SK-N-MC (cell line): ENCODE measurements around the gene STH.

Experiments
- EZH2 ChIP-seq: fragments of 200-600 bp; sonication (generic); IDR thresholded peaks from one replicate; pipeline ENCODE4 v1.6.1; 2017; ENCODE audit warnings: antibody characterized with exemption
- FOXP2 ChIP-seq: optimal IDR thresholded peaks from 2 replicates; pipeline ENCODE3; 2011; ENCODE audit warnings: mild to moderate bottlenecking, moderate library complexity; ENCODE audit not compliant: insufficient read depth; ENCODE audit errors: extremely low read length, control extremely low read depth
- POLR2AphosphoS5 ChIP-seq: IDR thresholded peaks from 2 replicates; pipeline ENCODE4 v1.6.1; 2012; ENCODE audit warnings: mild to moderate bottlenecking, low read depth, low read length, borderline replicate concordance

- TF ChIP-seq POLR2AphosphoS5 (no peak), EZH2 (no peak), FOXP2 (no peak)
Measured at GRCh38 chr17:45999900-46000290, 845 bp downstream of the STH start.
